ENCODE measurements around the gene TLE5.

GRCh38 chr19:3084943-3085342, 22.6 kb upstream of the TLE5 start:
- TF ChIP-seq SOX6 (IDR thresholded peaks at IDR 0.05): no peak
- no peak for TF ChIP-seq FUS (optimal IDR thresholded peaks at IDR 0.05; ENCODE audit: low read depth, low read length)
- TF ChIP-seq HNRNPH1 (optimal IDR thresholded peaks at IDR 0.05; ENCODE audit: low read depth, low read length): no peak
- no peak for TF ChIP-seq KDM5B (IDR thresholded peaks at IDR 0.05; ENCODE audit: insufficient replicate concordance, low read depth, low read length)
- TF ChIP-seq ZNF316 (IDR thresholded peaks at IDR 0.05): no peak
- no peak for TF ChIP-seq POLR2AphosphoS5 (IDR thresholded peaks at IDR 0.05; ENCODE audit: control insufficient read depth, insufficient read depth, low read depth, low read length)
- no peak for TF ChIP-seq ATF3 (IDR thresholded peaks at IDR 0.05)
- no peak for TF ChIP-seq ATF3 (CRISPR knock-in tag; conservative IDR thresholded peaks at IDR 0.05)

Data from K562 (cell line).